Smooth muscle cell (in vitro differentiated cells): ENCODE results near the gene SH3BP4. TPM values are rescaled to one million over a fixed set of nuclear protein-coding genes. Genes with fewer than 3 reads are reported as not detected.

Experiments used
- DNase-seq: peaks from one replicate; lab custom pipeline; 2025; ENCODE audit not compliant: unreplicated experiment; lab: John Stamatoyannopoulos, UW
- H2AFZ ChIP-seq: fragments of 200-600 bp; sonication (generic); 2 replicates; pipeline ENCODE4 v1.6.0; 2016; ENCODE audit warnings: antibody characterized with exemption, low read depth, mild to moderate bottlenecking
- H3F3A ChIP-seq: fragments of 200-600 bp; sonication (generic); 2 replicates; pipeline ENCODE4 v1.6.0; 2017; ENCODE audit warnings: antibody characterized with exemption, low read depth
- H3K27ac ChIP-seq: fragments of 200-600 bp; sonication (generic); 2 replicates; pipeline ENCODE4 v1.5.1; 2016; ENCODE audit warnings: low read depth, mild to moderate bottlenecking
- H3K27me3 ChIP-seq: fragments of 200-600 bp; sonication (generic); 2 replicates; pipeline ENCODE4 v1.6.1; 2016; ENCODE audit warnings: low read depth, mild to moderate bottlenecking
- H3K36me3 ChIP-seq: fragments of 200-600 bp; sonication (generic); 2 replicates; pipeline ENCODE4 v1.5.1; 2016; ENCODE audit warnings: low read depth
- H3K4me1 ChIP-seq: fragments of 200-600 bp; sonication (generic); 2 replicates; pipeline ENCODE4 v1.5.1; 2016; ENCODE audit warnings: low read depth
- H3K4me2 ChIP-seq: fragments of 200-600 bp; sonication (generic); 2 replicates; pipeline ENCODE4 v1.6.0; 2016; ENCODE audit warnings: mild to moderate bottlenecking
- H3K4me3 ChIP-seq: fragments of 200-600 bp; sonication (generic); 2 replicates; pipeline ENCODE4 v1.5.1; 2016; ENCODE audit warnings: mild to moderate bottlenecking
- H3K79me2 ChIP-seq: fragments of 200-600 bp; sonication (generic); 2 replicates; pipeline ENCODE4 v1.6.0; 2016; ENCODE audit warnings: low read depth, mild to moderate bottlenecking
- H3K9ac ChIP-seq: fragments of 200-600 bp; sonication (generic); 2 replicates; pipeline ENCODE4 v1.6.0; 2016; ENCODE audit warnings: low read depth
- H3K9me3 ChIP-seq: fragments of 200-600 bp; sonication (generic); replicated peaks from 2 replicates; pipeline ENCODE4 v1.5.1; 2016; ENCODE audit warnings: low read depth
- H4K20me1 ChIP-seq: fragments of 200-600 bp; sonication (generic); 2 replicates; pipeline ENCODE4 v1.6.0; 2016; ENCODE audit warnings: low read depth
- WGBS: methylation state at CpG from one replicate; pipeline ENCODE4 v1.1.7; 2016; ENCODE audit warnings: low lambda C conversion rate; 5-methylcytosine and 5-hydroxymethylcytosine counted together
- polyA plus RNA-seq: library from polyadenylated mRNA; unstranded; fragments of >200 nt; fragmentation: Nextera tagmentation; extraction: Ambion mirVana; gene quantifications from 2 replicates; pipeline ENCODE4 v1.2.1, GENCODE V29; 2016
- total RNA-seq: library from RNA; depleted of rRNA; stranded (reverse); fragments of >200 nt; gene quantifications from 2 replicates; pipeline ENCODE4 v1.2.3, GENCODE V29; 2014
- TF ChIP-seq, protein P1 (sequence below): fragments of 200-600 bp; sonication (generic); IDR thresholded peaks from 2 replicates; pipeline ENCODE4 v1.5.1; 2017; ENCODE audit warnings: borderline replicate concordance, mild to moderate bottlenecking, antibody characterized with exemption; ENCODE audit not compliant: insufficient read depth, poor library complexity, severe bottlenecking

Gene SH3BP4
- total and polyA plus RNA-seq, 2 experiments from 2014 or later, result 38.9 to 47.7 TPM

GRCh38 chr2:235024931-235025773, 73.3 kb downstream of the SH3BP4 start:
- Histone ChIP-seq H3K4me1 (peaks cover 11% of the 10 kb centered on the region), H3K27me3 (no peaks in the 10 kb centered on the region), H3K4me2 (no peak overlapping the region), H3K9me3 (no peaks in the 10 kb centered on the region), H3K9ac (no peak overlapping the region), H3F3A (peaks cover 3% of the 10 kb centered on the region), H3K4me3 (no peak overlapping the region), H2AFZ (no peak overlapping the region), H3K79me2 (peaks cover 79% of the 10 kb centered on the region), H3K27ac (no peak overlapping the region), H3K36me3 (no peaks in the 10 kb centered on the region), H4K20me1 (peaks cover 100% of the 10 kb centered on the region)
- DNase-seq, result no peak
- TF ChIP-seq, protein P1, sequence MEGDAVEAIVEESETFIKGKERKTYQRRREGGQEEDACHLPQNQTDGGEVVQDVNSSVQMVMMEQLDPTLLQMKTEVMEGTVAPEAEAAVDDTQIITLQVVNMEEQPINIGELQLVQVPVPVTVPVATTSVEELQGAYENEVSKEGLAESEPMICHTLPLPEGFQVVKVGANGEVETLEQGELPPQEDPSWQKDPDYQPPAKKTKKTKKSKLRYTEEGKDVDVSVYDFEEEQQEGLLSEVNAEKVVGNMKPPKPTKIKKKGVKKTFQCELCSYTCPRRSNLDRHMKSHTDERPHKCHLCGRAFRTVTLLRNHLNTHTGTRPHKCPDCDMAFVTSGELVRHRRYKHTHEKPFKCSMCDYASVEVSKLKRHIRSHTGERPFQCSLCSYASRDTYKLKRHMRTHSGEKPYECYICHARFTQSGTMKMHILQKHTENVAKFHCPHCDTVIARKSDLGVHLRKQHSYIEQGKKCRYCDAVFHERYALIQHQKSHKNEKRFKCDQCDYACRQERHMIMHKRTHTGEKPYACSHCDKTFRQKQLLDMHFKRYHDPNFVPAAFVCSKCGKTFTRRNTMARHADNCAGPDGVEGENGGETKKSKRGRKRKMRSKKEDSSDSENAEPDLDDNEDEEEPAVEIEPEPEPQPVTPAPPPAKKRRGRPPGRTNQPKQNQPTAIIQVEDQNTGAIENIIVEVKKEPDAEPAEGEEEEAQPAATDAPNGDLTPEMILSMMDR, result no peak
- 82% methylated on average over 20 of the region's 20 CpGs for WGBS

DNA sequence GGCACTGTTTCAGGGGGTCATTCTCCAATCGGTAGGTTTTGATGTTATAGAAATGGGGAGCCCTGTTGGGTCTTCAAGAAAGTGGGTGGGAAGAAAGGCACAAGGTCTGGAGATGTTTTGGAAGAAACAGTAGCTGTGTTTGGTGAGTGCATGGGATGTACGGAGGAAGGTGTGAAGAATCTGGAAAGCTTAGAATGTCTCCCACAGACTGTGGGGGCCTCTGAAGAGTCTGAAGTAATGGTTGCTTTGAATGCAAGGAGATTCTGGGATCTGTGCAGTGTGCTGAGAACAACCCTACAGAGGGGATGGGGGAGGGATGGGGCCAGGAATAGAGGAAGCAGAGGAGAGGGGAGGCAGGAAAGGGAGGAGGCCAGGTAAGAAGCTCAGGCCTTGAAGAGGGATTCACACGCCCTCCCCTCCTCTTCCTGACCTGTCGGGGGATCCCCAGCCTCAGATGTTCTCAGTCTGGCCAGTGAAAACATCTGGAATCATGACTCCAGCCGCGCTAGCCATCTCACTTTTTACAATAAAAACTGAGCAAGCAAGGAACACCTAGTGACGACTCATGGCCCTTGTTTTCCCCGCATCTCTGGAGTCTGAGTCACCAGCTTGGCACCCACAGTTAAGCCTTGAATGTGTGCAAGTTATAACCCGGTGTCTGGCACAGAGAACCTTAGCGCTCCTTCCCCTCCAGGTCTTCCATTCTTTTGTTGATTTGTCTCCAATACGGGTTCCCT, 74.2 kb downstream of the SH3BP4 start:
- peak overlapping the region; percentile 14 for H3K27ac ChIP-seq
- H3F3A ChIP-seq, result no peaks in the 10 kb centered on the region
- peaks cover 11% of the 10 kb centered on the region for H3K4me1 ChIP-seq
- no peak for DNase-seq
- no peak overlapping the region for H3K9ac ChIP-seq
- H3K9me3 ChIP-seq, result no peaks in the 10 kb centered on the region
- peaks cover 80% of the 10 kb centered on the region for H3K79me2 ChIP-seq
- H2AFZ ChIP-seq, result no peak overlapping the region
- 51% methylated on average over 11 of the region's 11 CpGs for WGBS
- TF ChIP-seq, protein P1, result no peak
- H3K4me3 ChIP-seq, result no peak overlapping the region
- peaks cover 100% of the 10 kb centered on the region for H4K20me1 ChIP-seq
- peak overlapping the region; percentile 2 for H3K4me2 ChIP-seq
- H3K36me3 ChIP-seq, result no peaks in the 10 kb centered on the region
- H3K27me3 ChIP-seq, result no peaks in the 10 kb centered on the region

GRCh38 chr2:235026649-235027557, 75.1 kb downstream of the SH3BP4 start:
- Histone ChIP-seq H3F3A (no peaks in the 10 kb centered on the region), H3K36me3 (no peaks in the 10 kb centered on the region), H3K9me3 (no peaks in the 10 kb centered on the region), H4K20me1 (peaks cover 100% of the 10 kb centered on the region), H2AFZ (no peak overlapping the region), H3K27me3 (no peaks in the 10 kb centered on the region), H3K79me2 (peaks cover 84% of the 10 kb centered on the region), H3K4me2 (peak overlapping the region; percentile 53), H3K27ac (peak overlapping the region; percentile 42), H3K4me1 (peaks cover 11% of the 10 kb centered on the region), H3K9ac (no peak overlapping the region), H3K4me3 (no peak overlapping the region)
- 83% methylated on average over 33 of the region's 33 CpGs for WGBS
- TF ChIP-seq, protein P1, result no peak
- no peak for DNase-seq
